GM13976 (cell line): ENCODE data around the gene DNAJB1.

ENCODE experiments used
- DNase-seq: peaks from one replicate; pipeline ENCODE4 v3.0.0; 2012; ENCODE audit warnings: low spot score
- CTCF ChIP-seq: IDR thresholded peaks from 2 replicates; pipeline ENCODE4 v1.5.1; 2012; ENCODE audit warnings: borderline replicate concordance, mild to moderate bottlenecking; ENCODE audit not compliant: insufficient read depth; ENCODE audit errors: extremely low read depth, missing control alignments, control extremely low read depth
- in situ Hi-C: fragments of 300-500 bp; cut with MboI; formaldehyde crosslinking; loops from one replicate; pipeline ENCODE4 v1.12.0; 2022; ENCODE audit warnings: low sequenced_read_pairs, mixed read lengths, inconsistent platforms; ENCODE audit not compliant: unreplicated experiment

Gene DNAJB1

GRCh38 chr19:14559916-14560775 is 41.9 kb upstream of the DNAJB1 start:
- no peak for TF ChIP-seq CTCF
- no peak for DNase-seq
- in situ Hi-C loops, result loop anchor here (25.0 kb wide), 2 partner anchors 327 to 552 kb away; partner anchors contain the start of genes OR7A17 and SYDE1

DNA sequence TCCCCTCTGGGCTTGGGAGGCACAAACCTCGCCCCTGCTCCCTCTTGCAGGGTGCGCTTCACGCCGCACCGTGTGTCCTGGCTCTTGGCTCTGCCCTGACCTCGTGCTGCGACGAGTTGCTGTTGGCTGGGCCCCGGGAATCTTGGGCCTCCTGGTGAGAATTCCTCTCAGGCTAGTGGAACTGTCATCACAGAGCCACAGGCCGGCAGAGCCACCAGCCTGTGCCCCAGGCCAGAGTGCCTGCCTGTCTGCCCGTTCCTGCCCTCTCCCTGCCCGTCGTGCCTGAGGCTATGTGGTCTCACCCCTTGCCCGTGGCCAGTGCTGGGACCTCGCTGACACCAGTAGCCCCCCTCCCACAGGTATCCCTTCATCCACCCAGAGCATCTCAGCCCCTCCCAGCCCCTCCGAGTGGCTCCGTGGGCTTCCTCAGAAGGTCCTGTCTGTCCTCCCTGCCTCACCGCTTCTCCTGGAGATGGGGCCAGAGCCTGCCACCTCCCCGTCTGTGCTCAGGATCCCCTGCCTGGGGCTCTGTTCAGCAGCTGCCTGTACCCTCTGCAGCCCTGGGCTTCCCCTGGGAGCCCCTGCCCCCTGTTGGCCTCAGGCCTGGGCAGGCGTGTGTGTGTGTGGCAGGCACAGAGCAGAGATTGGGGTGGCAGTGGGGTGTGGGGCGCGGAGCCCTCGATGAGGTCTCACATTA is 40.3 kb upstream of the DNAJB1 start:
- in situ Hi-C loops, result loop anchor here (25.0 kb wide), 2 partner anchors 329 to 554 kb away; partner anchors contain the start of genes OR7A17 and SYDE1
- DNase-seq, result no peak
- TF ChIP-seq CTCF, result no peak

DNA sequence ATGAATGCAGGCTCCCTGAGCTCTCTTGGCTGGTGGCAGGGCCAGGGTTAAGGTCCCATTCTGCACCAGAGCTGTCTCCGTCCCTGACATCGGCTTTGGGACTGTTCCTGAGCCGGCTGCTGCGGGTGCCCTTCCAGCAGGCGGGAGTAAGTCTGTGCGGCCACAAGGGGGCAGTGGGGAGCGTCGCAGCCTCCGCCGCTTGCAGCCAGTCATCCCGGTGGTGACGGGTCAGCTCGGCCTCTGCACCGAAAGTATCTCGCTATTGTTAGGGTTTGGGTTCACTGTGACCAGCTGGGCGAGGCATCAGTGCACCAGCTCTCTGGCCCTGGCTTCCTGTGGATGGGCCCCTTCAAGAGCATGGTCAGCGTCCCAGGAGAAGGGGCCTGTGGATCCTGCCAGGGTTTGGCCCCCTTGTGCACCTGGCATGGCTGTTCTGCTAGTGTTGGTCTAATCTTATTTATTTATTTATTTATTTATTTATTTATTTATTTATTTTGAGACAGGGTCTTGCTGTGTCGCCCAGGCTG is 38.5 kb upstream of the DNAJB1 start:
- peak; percentile 96 for TF ChIP-seq CTCF
- DNase-seq, result peak; percentile 94
- in situ Hi-C loops, result loop anchor here (25.0 kb wide), 2 partner anchors 331 to 556 kb away; partner anchors contain the start of genes OR7A17 and SYDE1

- TF ChIP-seq CTCF, result no peak
- DNase-seq, result peak; percentile 17
- in situ Hi-C loops, result loop anchor here (25.0 kb wide), 2 partner anchors 331 to 556 kb away; partner anchors contain the start of genes OR7A17 and SYDE1
Measured at GRCh38 chr19:14555918-14556661, 37.9 kb upstream of the DNAJB1 start.

DNA sequence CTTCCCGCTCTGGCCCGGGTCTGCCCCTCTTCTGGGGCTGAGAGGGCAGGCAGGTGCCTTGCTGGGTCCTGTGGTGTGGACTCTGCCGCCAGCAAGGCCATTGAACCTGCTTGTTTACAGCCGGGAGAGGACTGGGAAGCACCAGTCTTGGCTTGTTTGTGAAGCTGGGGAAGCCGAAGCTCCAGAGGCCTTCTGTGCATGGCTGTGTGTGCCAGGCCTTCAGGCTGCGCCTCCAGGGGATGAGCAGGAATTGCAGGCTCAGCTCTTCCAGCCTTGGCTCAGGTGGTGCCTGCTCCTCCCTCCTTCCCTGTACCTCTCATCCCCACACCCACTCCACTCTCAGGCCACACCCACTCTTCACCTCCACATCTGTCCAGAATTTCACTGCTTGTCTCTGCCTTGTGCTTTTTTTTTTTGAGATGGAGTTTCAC is 36.2 kb upstream of the DNAJB1 start:
- DNase-seq, result no peak
- no peak for TF ChIP-seq CTCF
- in situ Hi-C loops, result loop anchor here (25.0 kb wide), 2 partner anchors 333 to 558 kb away; partner anchors contain the start of genes OR7A17 and SYDE1

DNA sequence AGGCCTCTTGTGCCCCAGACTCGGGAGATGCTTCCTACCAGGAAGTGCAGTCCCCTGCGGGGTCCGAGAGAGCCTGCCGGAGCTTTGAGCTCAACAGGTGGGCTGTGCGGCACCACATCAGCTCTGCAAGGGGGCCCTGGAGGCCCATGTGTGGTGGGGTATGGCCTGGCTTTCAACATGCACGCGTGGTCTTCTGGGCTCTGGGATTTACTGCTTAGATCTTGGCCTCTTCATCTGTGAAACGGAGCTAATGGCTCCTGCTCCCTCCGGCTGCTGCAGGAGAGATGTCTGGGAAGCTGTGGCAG is 35.7 kb upstream of the DNAJB1 start:
- in situ Hi-C loops, result loop anchor here (25.0 kb wide), 2 partner anchors 333 to 558 kb away; partner anchors contain the start of genes OR7A17 and SYDE1
- no peak for DNase-seq

More for the DNA sequence above, 35.7 kb upstream of the DNAJB1 start:
- TF ChIP-seq CTCF, result no peak
